RPMI8226 (cell line): ENCODE measurements around the gene ABT1.
"Not testable (repeated sequence)": the region's sequence is repeated elsewhere in the genome, so short reads cannot be mapped to it uniquely, and the experiment has no call there.

Experiments
- DNase-seq: peaks from one replicate; pipeline ENCODE4 v3.0.0-alpha.2; 2015

The ABT1 gene

GRCh38 chr6:26596579-26597388 lies at the start of gene ABT1:
Gene ABT1 (plus strand): TSS chr6:26596953. CDS start chr6:26596983, 30 bp downstream.
- DNase-seq, result peak; percentile 99

- DNase-seq, result not testable (repeated sequence)
Observed at GRCh38 chr6:26547363-26547762, 49.4 kb upstream of the ABT1 start.

GRCh38 chr6:26550250-26550993 lies 46.3 kb upstream of the ABT1 start:
- DNase-seq, result peak; percentile 67

- DNase-seq, result no peak
Observed at GRCh38 chr6:26552205-26552604, 44.5 kb upstream of the ABT1 start.

GRCh38 chr6:26552640-26553188 lies 44.0 kb upstream of the ABT1 start:
- no peak for DNase-seq

- peak; percentile 88 for DNase-seq
Observed at GRCh38 chr6:26553264-26553634, 43.5 kb upstream of the ABT1 start.

- peak; percentile 94 for DNase-seq
Observed at GRCh38 chr6:26553635-26554446, 42.9 kb upstream of the ABT1 start.

GRCh38 chr6:26554447-26554696 lies 42.4 kb upstream of the ABT1 start:
- DNase-seq, result no peak

- peak; percentile 92 for DNase-seq
Observed at GRCh38 chr6:26554697-26555504, 41.9 kb upstream of the ABT1 start.

GRCh38 chr6:26555505-26556262 lies 41.1 kb upstream of the ABT1 start:
- DNase-seq, result peak; percentile 61

- DNase-seq, result peak; percentile 88
Observed at GRCh38 chr6:26556263-26557070, 40.3 kb upstream of the ABT1 start.

- DNase-seq, result no peak
Observed at GRCh38 chr6:26561533-26562466, 35.0 kb upstream of the ABT1 start.

GRCh38 chr6:26563488-26563887 lies 33.3 kb upstream of the ABT1 start:
- no peak for DNase-seq

- peak; percentile 95 for DNase-seq
Observed at GRCh38 chr6:26568601-26569432, 27.9 kb upstream of the ABT1 start.

GRCh38 chr6:26569433-26569764 lies 27.4 kb upstream of the ABT1 start:
- no peak for DNase-seq

GRCh38 chr6:26570027-26570809 lies 26.5 kb upstream of the ABT1 start:
- DNase-seq, result no peak

- peak; percentile 90 for DNase-seq
Observed at GRCh38 chr6:26571592-26572296, 25.0 kb upstream of the ABT1 start.
